DMS79 (cell line): Measurements from ENCODE around the gene TNFRSF12A.
A peak's percentile ranks its signal among the peaks of the same experiment; 100 is the strongest.

Experiments used
- DNase-seq: peaks from one replicate; lab custom pipeline; 2025; lab: John Stamatoyannopoulos, UW

Gene TNFRSF12A

GRCh38 chr16:2986623-2987188, 33.5 kb upstream of the TNFRSF12A start:
- no peak for DNase-seq

GRCh38 chr16:2987286-2987685, 32.9 kb upstream of the TNFRSF12A start:
- no peak for DNase-seq

DNA sequence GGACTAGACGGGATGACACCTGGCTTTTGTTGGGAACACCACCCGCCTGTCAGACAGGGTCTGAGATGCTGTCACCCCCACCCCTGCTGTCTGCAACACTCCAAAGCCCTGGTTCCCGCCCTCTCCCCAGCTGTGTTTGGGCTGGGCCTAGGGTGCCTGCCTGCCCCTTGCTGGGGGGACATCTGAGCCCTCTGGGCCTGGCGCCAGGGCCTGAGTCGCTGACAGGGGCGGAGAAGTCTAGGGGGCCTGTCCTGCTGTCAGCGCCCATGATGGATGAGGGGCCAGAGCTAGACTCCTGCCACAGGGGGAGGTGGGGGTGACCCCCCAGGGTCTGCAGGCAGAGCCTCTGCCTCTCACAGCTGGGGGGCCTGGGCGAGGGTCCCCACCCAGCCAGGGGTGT, 32.3 kb upstream of the TNFRSF12A start:
- no peak for DNase-seq

GRCh38 chr16:2988590-2989099, 31.5 kb upstream of the TNFRSF12A start:
- DNase-seq: no peak

GRCh38 chr16:2990891-2991290, 29.3 kb upstream of the TNFRSF12A start:
- DNase-seq: no peak

- no peak for DNase-seq
Observed at GRCh38 chr16:2991566-2992261, 28.5 kb upstream of the TNFRSF12A start.

- DNase-seq: no peak
Observed at GRCh38 chr16:2992383-2993081, 27.6 kb upstream of the TNFRSF12A start.

- no peak for DNase-seq
Observed at GRCh38 chr16:2996298-2996697, 23.9 kb upstream of the TNFRSF12A start.

DNA sequence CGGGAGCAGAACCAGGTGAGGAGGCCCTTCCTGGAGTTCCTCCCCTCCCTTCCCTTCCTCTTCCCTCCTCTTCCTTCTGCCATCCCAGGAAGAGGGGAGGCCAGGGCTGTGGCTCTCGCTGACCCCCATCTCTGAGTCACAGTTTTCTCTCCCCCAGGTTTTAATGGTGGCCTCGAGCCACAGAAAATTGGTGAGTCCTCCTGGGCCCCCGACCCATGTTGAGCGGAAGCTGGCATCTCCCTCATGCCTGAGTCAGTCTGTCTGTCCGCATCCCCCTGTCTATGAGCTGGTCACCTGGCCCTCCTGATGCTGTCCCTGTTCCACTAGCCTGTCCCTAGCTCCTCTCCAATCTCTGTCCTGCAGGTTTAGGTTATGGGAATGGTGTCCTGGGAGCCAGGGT, 20.2 kb upstream of the TNFRSF12A start:
- DNase-seq: no peak

DNA sequence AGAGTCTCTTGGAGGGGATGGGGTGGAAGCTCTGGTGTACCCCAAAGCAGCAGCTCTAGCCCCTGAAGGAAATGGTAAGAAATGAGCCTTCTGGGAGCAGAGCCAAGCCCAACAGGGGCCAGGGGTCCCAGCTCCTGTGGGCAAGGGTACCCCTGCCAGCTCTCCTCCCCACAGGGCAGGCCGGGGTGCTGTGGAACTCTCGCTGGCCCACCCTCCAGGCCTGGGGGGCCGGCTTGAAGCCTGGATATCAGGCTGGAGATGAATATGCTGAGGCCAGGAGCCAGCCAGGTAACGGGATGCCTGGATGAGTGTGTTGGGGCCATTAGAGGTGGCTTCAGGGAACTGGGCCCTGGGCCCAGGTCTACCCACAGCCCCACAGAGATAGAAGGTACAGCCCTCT, 19.6 kb upstream of the TNFRSF12A start:
- no peak for DNase-seq

GRCh38 chr16:3001316-3001715, 18.9 kb upstream of the TNFRSF12A start:
- no peak for DNase-seq

DNA sequence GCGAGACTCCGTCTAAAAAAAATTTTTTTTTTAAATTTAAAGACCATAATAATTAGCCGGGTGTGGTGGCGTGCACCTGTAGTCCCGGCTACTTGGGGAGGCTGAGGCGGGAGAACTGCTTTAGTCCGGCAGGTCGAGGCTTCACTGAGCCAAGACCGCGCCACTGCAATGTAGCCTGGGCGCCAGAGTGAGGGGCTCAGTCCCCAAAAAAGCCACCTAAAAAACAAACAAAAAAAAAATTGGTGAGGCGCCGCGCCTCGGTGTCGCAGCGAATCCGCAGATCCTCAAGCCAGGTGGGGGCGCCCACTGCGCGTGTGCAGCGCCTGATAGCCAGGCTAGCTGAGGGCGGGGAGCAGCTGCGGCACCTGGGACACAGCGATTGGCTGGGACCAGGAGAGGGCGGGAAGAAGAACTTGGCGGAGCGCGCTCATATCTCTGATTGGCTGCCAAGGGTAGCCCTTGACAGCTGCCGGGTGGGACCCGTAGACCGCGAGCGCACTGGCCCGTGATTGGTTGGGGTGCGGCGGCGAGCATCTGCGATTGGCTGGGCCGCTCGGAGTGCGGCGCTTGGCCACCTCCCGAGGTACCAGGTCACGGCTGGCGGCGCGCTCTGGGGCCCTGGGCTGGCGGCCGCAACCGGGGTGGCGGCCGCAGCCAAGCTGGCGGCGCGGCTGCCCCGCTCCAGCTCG, 16.4 kb upstream of the TNFRSF12A start:
- DNase-seq: peak; percentile 94

DNA sequence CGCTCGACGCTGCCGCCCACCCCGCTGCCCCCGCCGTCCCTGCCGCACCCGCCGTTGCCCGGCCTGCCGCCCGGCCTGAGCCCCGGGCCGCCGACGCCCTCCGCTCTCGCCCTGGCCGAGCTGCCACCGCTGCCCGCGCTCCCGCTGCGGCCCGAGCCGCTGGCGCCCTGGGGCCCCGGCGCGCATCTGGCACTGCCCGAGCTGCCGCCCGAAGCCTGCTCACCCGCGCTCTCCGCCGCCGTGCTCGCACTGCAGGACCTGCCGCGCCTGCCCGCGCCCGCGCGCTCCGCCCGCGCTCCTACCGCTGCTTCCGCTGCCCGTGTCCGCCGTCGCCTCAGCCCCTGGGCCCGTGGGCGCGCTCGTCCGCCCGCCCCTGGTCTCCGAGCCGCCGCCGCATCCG, 15.8 kb upstream of the TNFRSF12A start:
- no peak for DNase-seq

DNA sequence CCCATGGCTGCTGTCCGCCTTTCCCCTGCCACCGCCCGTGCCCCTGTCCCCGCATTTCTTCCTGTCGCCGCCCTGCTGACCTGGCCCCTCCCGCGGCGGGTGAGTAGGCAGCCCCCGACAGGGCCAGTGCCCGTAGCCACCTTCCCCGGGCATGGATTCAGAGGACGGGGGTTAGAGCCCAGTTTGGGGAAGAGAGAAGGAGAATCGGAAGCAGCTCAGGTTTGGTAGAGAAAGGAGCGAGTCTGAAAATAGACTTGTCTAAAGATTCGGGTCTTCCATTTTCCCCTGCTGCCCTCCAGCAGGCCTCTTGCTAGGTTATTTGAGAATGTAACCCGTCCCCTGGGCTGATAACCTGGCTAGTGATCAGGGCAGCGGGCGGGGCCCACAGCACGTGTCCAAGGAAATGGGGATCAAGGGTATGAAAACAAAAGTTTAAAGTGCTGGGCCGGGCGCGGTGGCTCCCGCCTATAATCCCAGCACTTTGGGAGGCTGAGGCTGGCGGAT, 15.3 kb upstream of the TNFRSF12A start:
- DNase-seq: no peak

- no peak for DNase-seq
Observed at GRCh38 chr16:3007059-3007956, 12.9 kb upstream of the TNFRSF12A start.

GRCh38 chr16:3007957-3008689, 12.0 kb upstream of the TNFRSF12A start:
- no peak for DNase-seq

- DNase-seq: no peak
Observed at GRCh38 chr16:3008690-3009037, 11.5 kb upstream of the TNFRSF12A start.

GRCh38 chr16:3009568-3010390, 10.4 kb upstream of the TNFRSF12A start:
- no peak for DNase-seq

DNA sequence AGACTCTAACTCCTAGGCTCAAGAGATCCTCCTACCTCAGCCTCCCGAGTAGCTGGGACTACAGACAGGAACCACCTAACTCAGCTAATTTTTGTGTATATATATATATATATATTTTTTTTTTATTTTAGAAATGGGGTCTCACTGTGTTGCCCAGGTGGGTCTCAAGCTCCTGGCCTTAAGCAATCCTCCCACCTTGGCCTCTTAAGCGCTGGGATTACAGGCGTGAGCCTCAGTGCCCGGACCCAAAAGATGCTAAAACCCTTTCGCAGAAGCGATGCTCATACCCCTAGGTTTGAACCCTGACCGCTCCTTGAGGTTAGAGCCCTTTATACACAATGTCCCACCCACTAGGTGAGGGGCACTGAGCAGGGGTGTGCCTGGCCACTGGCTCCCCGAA, 9.7 kb upstream of the TNFRSF12A start:
- no peak for DNase-seq

DNA sequence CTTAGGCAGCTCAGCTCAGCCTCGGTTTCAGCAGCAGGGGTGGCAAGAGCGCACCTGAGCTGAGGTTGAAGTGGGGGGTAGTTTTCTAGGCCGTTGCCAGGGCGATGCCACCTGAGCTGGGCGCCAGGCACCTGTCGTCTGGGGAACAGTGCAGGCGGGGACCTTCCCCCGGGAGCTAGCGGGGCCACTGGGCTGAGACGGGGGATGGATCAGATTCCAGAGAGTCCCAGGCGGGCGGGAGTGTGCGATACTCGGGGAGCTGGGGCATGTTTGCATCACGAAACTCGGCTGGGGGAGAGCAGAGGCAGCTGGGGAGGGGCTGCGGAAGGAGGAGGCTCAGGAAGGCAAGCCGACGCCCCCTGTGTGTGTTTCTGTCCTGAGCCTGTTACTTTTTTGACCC, 7.9 kb upstream of the TNFRSF12A start:
- peak; percentile 72 for DNase-seq
